GM12873 (cell line): ENCODE data around the gene RTN4R.

Source experiments
- CTCF ChIP-seq: IDR thresholded peaks from 2 replicates; pipeline ENCODE4 v1.5.1; 2012; ENCODE audit warnings: low read depth, mild to moderate bottlenecking, moderate library complexity, low read length, control low read depth; ENCODE audit not compliant: insufficient read depth; ENCODE audit errors: missing control alignments

The RTN4R gene

GRCh38 chr22:20272174-20272573 is 4.1 kb upstream of the RTN4R start:
- no peak for TF ChIP-seq CTCF

GRCh38 chr22:20271114-20271994 is 3.2 kb upstream of the RTN4R start:
- TF ChIP-seq CTCF, result no peak

- TF ChIP-seq CTCF, result no peak
Observed at GRCh38 chr22:20267441-20268278, 458 bp downstream of the RTN4R start.

GRCh38 chr22:20264614-20265452 is 3.3 kb downstream of the RTN4R start:
- no peak for TF ChIP-seq CTCF

- no peak for TF ChIP-seq CTCF
Observed at GRCh38 chr22:20262582-20263147, 5.5 kb downstream of the RTN4R start.

GRCh38 chr22:20261848-20262581 is 6.1 kb downstream of the RTN4R start:
- no peak for TF ChIP-seq CTCF
